Lung microvascular endothelial cell (primary cell): Measurements from ENCODE around the gene TEX13D. TPM values are rescaled to one million over a fixed set of nuclear protein-coding genes. Genes with fewer than 3 reads are reported as not detected.

Source experiments
- DNase-seq, 2 donors: peaks; one replicate each; pipeline versions ENCODE4 v3.0.0 to v3.0.0-alpha.2; 2010; ENCODE audit warnings: low read depth in 2 of 2
- total RNA-seq: library from RNA; depleted of rRNA; stranded (reverse); fragments of >200 nt; gene quantifications from 2 replicates; pipeline ENCODE4 v1.2.1, GENCODE V29; 2014

The TEX13D gene
- total RNA-seq, 1 donor from 2014 or later = not detected

- no peak for DNase-seq
Observed at GRCh38 chrX:124348182-124348581, 15.7 kb downstream of the TEX13D start.

GRCh38 chrX:124348885-124349453, 16.5 kb downstream of the TEX13D start:
- DNase-seq = no peak

GRCh38 chrX:124354648-124355047, 22.2 kb downstream of the TEX13D start:
- DNase-seq = no peak

GRCh38 chrX:124358800-124359383, 26.4 kb downstream of the TEX13D start:
- DNase-seq = no peak

GRCh38 chrX:124362072-124362471, 29.6 kb downstream of the TEX13D start:
- DNase-seq = no peak

GRCh38 chrX:124362761-124363160, 30.3 kb downstream of the TEX13D start:
- no peak for DNase-seq

GRCh38 chrX:124369722-124370121, 37.3 kb downstream of the TEX13D start:
- DNase-seq = no peak

GRCh38 chrX:124373348-124373747, 40.9 kb downstream of the TEX13D start:
- DNase-seq = no peak

GRCh38 chrX:124378643-124379042, 46.2 kb downstream of the TEX13D start:
- DNase-seq = no peak

- DNase-seq = no peak
Observed at GRCh38 chrX:124383354-124383753, 50.9 kb downstream of the TEX13D start.

- DNase-seq = no peak
Observed at GRCh38 chrX:124386401-124386800, 53.9 kb downstream of the TEX13D start.

Other genes starting within 250 kb of the TEX13D start
- gene SH2D1A, start 13.9 kb downstream of the TEX13D start, total RNA-seq = not detected in 2 replicates